GM18870 (cell line): ENCODE data around the gene TBL1XR1.
"Not testable (repeated sequence)": the region's sequence is repeated elsewhere in the genome, so short reads cannot be mapped to it uniquely, and the experiment has no call there.

ENCODE experiments used
- ATAC-seq: cut with Tn5 transposase; IDR thresholded peaks from one replicate; pipeline ENCODE4 v1.9.1; 2021; ENCODE audit warnings: moderate library complexity; ENCODE audit not compliant: unreplicated experiment

TBL1XR1 gene

DNA sequence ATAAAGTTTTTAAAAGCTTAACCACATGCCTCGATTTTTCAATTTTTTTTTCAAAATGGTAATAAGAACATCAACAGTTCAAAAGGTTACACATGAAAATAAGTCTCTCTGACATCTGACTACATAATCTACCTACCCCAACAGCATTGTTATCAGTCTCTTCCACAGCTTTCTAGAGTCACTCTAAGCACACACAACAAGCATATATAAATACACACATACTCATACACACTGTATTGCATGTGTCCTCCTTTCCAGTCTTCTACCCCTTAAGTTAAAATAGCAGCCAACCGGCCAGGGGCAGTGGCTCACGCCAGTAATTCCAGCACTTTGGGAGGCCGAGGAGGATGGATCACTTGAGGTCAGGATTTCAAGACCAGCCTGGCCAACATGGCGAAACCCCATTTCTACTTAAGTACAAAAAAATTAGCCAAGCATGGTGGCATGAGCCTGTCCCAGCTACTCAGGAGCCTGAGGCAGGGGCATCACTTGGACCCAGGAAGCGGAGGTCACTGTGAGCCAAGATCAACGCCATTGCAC lies 12.2 kb downstream of the TBL1XR1 start:
- ATAC-seq, result peak; percentile 35

GRCh38 chr3:177184602-177185001 lies 12.7 kb downstream of the TBL1XR1 start:
- peak; percentile 96 for ATAC-seq

DNA sequence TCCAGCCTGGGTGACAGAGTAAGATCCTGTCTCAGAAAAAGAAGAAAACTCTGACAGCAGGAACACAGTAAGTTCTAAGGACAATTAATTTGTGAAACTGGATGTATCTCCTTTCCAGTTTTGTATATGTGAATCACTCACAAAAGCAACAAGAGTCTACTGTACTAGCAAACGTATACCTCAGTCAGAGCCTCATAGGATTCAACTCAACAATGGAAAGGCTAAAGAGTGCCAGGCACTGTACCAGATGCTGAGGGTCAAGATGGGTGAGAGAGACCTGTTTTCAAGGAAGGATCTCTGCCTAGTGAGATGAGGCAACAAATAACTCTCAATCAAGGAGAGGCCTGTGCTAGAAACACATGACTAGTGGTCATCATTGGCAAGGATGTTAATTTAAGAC lies 14.9 kb downstream of the TBL1XR1 start:
- ATAC-seq, result no peak

- no peak for ATAC-seq
These were observed 15.9 kb downstream of the TBL1XR1 start for GRCh38 chr3:177181418-177181817.

GRCh38 chr3:177180506-177180905 lies 16.8 kb downstream of the TBL1XR1 start:
- ATAC-seq, result no peak

- no peak for ATAC-seq
These were observed 17.8 kb downstream of the TBL1XR1 start for GRCh38 chr3:177179281-177180067.

- no peak for ATAC-seq
These were observed 19.5 kb downstream of the TBL1XR1 start for GRCh38 chr3:177177749-177178221.

DNA sequence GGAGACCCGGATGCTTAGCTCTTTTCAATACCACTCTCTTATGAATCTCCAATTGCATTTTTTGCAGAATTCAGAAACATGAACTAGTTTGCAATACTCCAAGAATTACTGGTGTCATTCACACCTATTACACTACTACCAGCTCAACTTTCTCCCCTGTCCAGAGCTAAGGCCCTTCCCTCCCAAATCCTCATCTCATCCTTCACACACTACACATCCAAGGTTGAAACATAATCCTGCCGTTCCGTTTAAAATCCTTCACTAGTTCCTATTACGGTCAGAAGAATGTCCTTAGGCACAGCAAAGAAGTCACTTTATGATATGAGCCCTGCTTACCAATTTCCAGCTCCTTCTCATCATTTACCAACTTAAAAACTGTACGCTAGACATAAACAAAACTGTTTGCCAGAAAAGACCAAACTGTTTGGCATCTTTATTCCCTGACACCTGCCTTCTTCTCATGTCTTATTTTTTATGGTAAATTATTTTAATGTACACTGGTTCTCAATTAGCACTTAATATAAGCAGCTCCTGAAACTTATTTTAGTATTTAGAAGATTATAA lies 22.6 kb downstream of the TBL1XR1 start:
- ATAC-seq, result no peak

DNA sequence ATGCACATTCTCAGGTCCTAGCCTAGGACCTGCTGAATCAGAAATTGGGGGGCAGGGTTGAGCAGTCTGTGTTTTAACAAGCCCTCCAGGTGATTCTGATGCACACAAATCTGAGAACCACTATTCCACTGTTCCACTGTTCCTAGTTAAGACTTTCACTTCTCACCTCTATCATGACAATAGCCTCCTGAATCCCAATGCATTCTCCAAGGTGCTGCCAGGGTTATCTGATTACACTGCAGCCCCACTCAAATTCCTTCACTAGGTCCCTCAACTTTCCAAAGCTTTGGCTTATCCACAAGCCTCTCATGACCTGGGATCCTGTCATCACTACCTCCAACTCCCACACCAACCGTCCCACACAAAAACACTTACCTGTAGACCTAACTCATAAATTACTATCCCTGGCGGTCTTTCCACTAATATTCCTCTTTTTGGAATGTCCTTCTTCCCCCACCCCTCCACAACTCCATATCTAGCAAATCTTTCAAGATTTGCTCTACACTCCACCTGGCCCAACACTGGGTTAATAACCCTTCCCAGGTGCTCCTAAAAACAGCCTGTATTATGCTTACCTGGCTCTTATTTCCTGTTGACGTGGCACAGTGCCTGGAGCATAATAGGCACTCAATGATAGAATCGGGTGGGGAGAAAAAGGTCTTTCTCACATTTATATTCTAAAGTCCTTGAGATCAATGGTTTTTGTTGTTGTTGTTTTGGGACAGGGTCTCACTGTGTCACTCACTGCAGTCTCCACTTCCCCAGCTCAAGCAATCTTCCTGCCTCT lies 27.2 kb downstream of the TBL1XR1 start:
- no peak for ATAC-seq

DNA sequence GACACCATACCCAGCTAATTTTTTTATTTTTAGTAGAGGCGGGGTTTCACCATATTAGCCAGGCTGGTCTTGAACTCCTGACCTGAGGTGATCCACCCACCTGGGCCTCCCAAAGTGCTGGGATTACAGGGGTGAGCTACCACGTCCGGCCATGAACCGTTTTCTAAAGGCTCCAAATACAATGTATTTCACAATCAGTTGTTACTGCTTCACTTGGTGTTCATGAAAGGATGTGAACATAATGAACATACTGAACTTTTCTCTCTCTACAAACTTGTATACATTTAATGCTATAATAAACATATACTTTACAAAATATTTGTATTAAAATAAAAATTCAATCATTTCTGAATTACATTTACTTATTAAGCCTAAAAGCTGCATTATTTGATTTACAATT lies 28.9 kb downstream of the TBL1XR1 start:
- no peak for ATAC-seq

DNA sequence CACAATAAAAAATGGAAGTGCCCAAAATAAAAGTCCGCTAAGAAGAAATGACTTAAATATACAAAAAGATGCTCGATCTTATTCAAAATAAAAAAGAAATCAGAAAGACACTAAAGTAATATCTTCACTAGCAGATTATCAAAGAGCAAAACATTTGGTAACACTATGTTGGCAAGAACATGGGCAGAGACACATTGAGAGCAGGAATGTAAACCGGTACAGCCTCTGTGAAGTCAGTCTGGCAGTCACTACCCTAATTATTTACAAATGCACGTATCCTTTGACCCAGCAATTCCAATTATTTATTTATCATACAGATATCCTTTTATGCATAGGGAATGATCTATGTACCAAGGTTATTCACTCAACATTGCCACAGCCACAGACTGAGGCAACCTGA lies 34.5 kb downstream of the TBL1XR1 start:
- ATAC-seq, result no peak

GRCh38 chr3:177161603-177162002 lies 35.7 kb downstream of the TBL1XR1 start:
- ATAC-seq, result not testable (repeated sequence)

- no peak for ATAC-seq
These were observed 38.8 kb downstream of the TBL1XR1 start for GRCh38 chr3:177158461-177158860.

GRCh38 chr3:177157492-177157891 lies 39.8 kb downstream of the TBL1XR1 start:
- no peak for ATAC-seq

- ATAC-seq, result no peak
These were observed 42.5 kb downstream of the TBL1XR1 start for GRCh38 chr3:177154733-177155132.

- peak; percentile 48 for ATAC-seq
These were observed 46.2 kb downstream of the TBL1XR1 start for GRCh38 chr3:177150970-177151627.

DNA sequence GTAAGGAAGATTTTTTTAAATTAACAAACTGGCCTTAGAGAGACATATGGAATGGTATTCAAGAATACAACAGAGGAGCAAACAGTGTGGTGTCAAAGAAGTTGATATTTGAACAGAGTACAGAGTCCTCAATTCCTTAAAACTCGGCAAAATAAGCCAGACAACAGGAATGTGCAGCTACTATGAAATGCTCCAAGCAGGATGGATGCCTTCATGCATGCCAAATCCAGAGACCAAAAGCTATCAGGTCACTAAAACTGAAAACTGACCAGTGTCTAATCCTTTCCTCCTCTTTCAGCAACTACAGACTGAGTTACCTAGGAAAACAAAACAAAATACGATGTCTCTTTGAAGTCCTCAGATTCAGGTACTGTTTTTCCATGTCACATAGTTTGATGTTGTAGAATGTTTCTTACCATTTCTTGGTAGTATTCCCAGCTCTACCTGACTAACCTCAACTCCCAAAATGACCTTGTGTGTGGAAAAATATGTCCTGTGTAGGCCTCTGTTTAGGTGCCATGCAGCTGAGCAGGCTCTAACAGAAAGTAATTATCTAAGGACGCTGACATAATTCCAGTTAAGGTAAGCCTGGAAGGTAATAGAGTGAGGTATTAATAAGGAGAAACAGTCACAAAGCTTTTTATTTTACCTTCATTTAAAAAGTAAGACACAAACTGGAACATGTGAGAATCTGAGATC lies 46.9 kb downstream of the TBL1XR1 start:
- no peak for ATAC-seq

DNA sequence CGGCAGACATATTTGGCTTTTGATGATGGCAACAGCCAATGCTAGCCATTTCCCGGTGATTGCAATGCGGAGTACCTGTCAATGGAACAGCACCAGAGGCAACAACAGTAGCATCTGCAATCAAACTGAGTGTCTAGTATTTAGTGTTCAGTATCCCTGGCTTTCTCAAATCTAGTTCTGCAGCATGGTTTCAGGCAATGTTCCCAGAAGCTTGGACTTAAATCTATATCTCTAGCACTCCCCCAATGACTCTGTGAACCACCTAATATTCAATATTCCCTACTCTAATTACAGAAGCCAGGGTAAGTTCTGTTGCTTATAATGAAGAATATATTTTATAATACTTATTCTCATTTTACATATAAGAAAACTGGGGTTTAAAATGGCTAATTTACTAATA lies 48.2 kb downstream of the TBL1XR1 start:
- no peak for ATAC-seq

- ATAC-seq, result no peak
These were observed 49.5 kb downstream of the TBL1XR1 start for GRCh38 chr3:177147790-177148189.

- ATAC-seq, result no peak
These were observed 50.6 kb downstream of the TBL1XR1 start for GRCh38 chr3:177146646-177147045.
